GM12878 (cell line): ENCODE measurements around the gene PLD3. TPM values are rescaled to one million over a fixed set of nuclear protein-coding genes. Genes with fewer than 3 reads are reported as not detected.

ENCODE experiments used
- ATAC-seq: fragments of 200-7000 bp; cut with Tn5 transposase; 3 replicates; pipeline ENCODE4 v1.9.1; 2020; ENCODE audit warnings: mild to moderate bottlenecking, moderate library complexity
- BruUV-seq: library from RNA; stranded (reverse); fragments of 400-500 nt; replicated peaks from 2 replicates; lab custom pipeline; 2021; lab: Mats Ljungman, UMichigan
- CTCF ChIA-PET: fragments of 300-600 bp; sonication (Branson Sonifier 250); formaldehyde crosslinking; extraction: SDS; loops from one replicate; lab custom pipeline; 2021; ENCODE audit warnings: inconsistent platforms; lab: Yijun Ruan, JAX
- POLR2A ChIA-PET: fragments of 350-600 bp; formaldehyde crosslinking; extraction: SDS; loops from one replicate; lab custom pipeline; 2021; ENCODE audit warnings: inconsistent platforms; lab: Charles Lee
- RAD21 ChIA-PET: fragments of 300-600 bp; sonication (Branson Sonifier 250); formaldehyde crosslinking; loops from one replicate; lab custom pipeline; 2023; ENCODE audit warnings: antibody characterized with exemption; ENCODE audit not compliant: unreplicated experiment; lab: Charles Lee
- SMC1A ChIA-PET: fragments of 300-600 bp; sonication (Branson Sonifier 250); formaldehyde crosslinking; loops from one replicate; lab custom pipeline; 2023; ENCODE audit not compliant: unreplicated experiment, uncharacterized antibody; lab: Charles Lee
- DNase-seq: peaks from one replicate; pipeline ENCODE4 v3.0.0-alpha.2; 2011; ENCODE audit warnings: low read depth, low spot score
- FAIRE-seq: peaks from 3 replicates; lab custom pipeline; 2011; peaks lifted over from hg19 to GRCh38; lab: Jason Lieb, UNC
- H2AFZ ChIP-seq: 2 replicates; pipeline ENCODE4 v1.6.0; 2011; ENCODE audit warnings: low read depth, low read length, control low read depth; ENCODE audit not compliant: control insufficient read depth
- H3K27ac ChIP-seq: 2 replicates; pipeline ENCODE4 v1.5.1; 2011; ENCODE audit warnings: control low read depth; ENCODE audit not compliant: control insufficient read depth, insufficient read depth
- H3K27me3 ChIP-seq, 2 experiments: replicated peaks in 1 of 2; 2 replicates each; pipeline versions ENCODE4 v1.6.0 to v1.6.1; 2011; ENCODE audit warnings: low read length in 1 of 2; ENCODE audit not compliant: control insufficient read depth in 2 of 2, insufficient read depth in 2 of 2
- H3K36me3 ChIP-seq, 2 experiments: 2 replicates each; pipeline ENCODE4 v1.5.1; 2011; ENCODE audit warnings: low read length in 1 of 2; ENCODE audit not compliant: control insufficient read depth in 2 of 2, insufficient read depth in 2 of 2
- H3K4me1 ChIP-seq: 2 replicates; pipeline ENCODE4 v1.6.1; 2011; ENCODE audit warnings: mild to moderate bottlenecking, low read length, moderate library complexity, mixed read lengths; ENCODE audit not compliant: control insufficient read depth, insufficient read depth
- H3K4me2 ChIP-seq: 2 replicates; pipeline ENCODE4 v1.6.0; 2011; ENCODE audit warnings: control low read depth; ENCODE audit not compliant: control insufficient read depth, insufficient read depth
- H3K4me3 ChIP-seq: fragments of 200-600 bp; sonication (generic); 2 replicates; pipeline ENCODE4 v1.5.1; 2016
- H3K79me2 ChIP-seq: 2 replicates; pipeline ENCODE4 v1.6.0; 2011; ENCODE audit warnings: low read length; ENCODE audit not compliant: control insufficient read depth, insufficient read depth
- H3K9ac ChIP-seq: 2 replicates; pipeline ENCODE4 v1.8.0; 2011; ENCODE audit warnings: low read length, control low read depth, mixed read lengths; ENCODE audit not compliant: control insufficient read depth, insufficient read depth
- H3K9me3 ChIP-seq: replicated peaks from 3 replicates; pipeline ENCODE4 v1.5.1; 2011; ENCODE audit warnings: mild to moderate bottlenecking, low read length; ENCODE audit not compliant: control insufficient read depth, insufficient read depth
- H4K20me1 ChIP-seq: 2 replicates; pipeline ENCODE4 v1.6.0; 2011; ENCODE audit not compliant: control insufficient read depth, insufficient read depth
- SMC3 ChIP-seq: IDR thresholded peaks from 2 replicates; pipeline ENCODE4 v1.6.1; 2011; ENCODE audit warnings: low read length, improper control_type of control experiment, borderline replicate concordance
- ZNF274 ChIP-seq: IDR thresholded peaks from one replicate; pipeline ENCODE4 v1.8.0; 2011; ENCODE audit not compliant: insufficient read length, insufficient read depth
- WGBS: methylation state at CpG from one replicate; pipeline ENCODE4 v1.1.6; 2016; ENCODE audit warnings: low lambda C conversion rate; ENCODE audit not compliant: insufficient replicate concordance, insufficient coverage; ENCODE audit errors: missing lambda C conversion rate; 5-methylcytosine and 5-hydroxymethylcytosine counted together
- in situ Hi-C: fragments of 300-500 bp; cut with MboI; formaldehyde crosslinking; loops from 9 replicates; pipeline ENCODE4 v1.14.3; 2018; ENCODE audit warnings: mixed read lengths
- intact Hi-C: fragments of 100-400 bp; cut with micrococcal nuclease; formaldehyde crosslinking; loops from one replicate; pipeline ENCODE4 v1.14.2; 2022; ENCODE audit not compliant: unreplicated experiment
- polyA plus RNA-seq, 11 experiments: library from polyadenylated mRNA; depleted of rRNA in 4 of 11; unstranded in 6 of 11; stranded (reverse) in 5 of 11; fragments of >200 nt; fragmentation: Nextera tagmentation in 4 of 11; fragmentation: Illumina TruSeq in 1 of 11; extraction: Ambion mirVana in 4 of 11; extraction: Trizol in 1 of 11; gene quantifications; 1 replicate in 1 of 11; 2 replicates in 10 of 11; pipeline versions ENCODE4 v1.2.1 to v1.2.3, GENCODE V29; 2011 to 2016; ENCODE audit warnings: inconsistent platforms in 2 of 11, missing spikeins in 2 of 11, low read depth in 1 of 11
- total RNA-seq, 4 experiments: library from RNA; depleted of rRNA in 3 of 4; stranded (reverse); fragments of >200 nt in 3 of 4; fragmentation: Illumina TruSeq in 1 of 4; extraction: Trizol in 1 of 4; gene quantifications; 2 replicates each; pipeline versions ENCODE4 v1.2.1 to v1.2.3, GENCODE V29; 2013 to 2021
- TF ChIP-seq, protein P1 (sequence below): fragments of 450-650 bp; IDR thresholded peaks from 2 replicates; pipeline ENCODE4 v1.6.1; 2018; ENCODE audit warnings: borderline replicate concordance, mild to moderate bottlenecking; ENCODE audit not compliant: partially characterized antibody

PLD3 gene
- total and polyA plus RNA-seq, 10 of the 15 experiments (the other 5 are each of a cell fraction or from before 2014, with no cell fraction given) = 1.3 to 134 (median 72.7) TPM

- TF ChIP-seq, protein P1, sequence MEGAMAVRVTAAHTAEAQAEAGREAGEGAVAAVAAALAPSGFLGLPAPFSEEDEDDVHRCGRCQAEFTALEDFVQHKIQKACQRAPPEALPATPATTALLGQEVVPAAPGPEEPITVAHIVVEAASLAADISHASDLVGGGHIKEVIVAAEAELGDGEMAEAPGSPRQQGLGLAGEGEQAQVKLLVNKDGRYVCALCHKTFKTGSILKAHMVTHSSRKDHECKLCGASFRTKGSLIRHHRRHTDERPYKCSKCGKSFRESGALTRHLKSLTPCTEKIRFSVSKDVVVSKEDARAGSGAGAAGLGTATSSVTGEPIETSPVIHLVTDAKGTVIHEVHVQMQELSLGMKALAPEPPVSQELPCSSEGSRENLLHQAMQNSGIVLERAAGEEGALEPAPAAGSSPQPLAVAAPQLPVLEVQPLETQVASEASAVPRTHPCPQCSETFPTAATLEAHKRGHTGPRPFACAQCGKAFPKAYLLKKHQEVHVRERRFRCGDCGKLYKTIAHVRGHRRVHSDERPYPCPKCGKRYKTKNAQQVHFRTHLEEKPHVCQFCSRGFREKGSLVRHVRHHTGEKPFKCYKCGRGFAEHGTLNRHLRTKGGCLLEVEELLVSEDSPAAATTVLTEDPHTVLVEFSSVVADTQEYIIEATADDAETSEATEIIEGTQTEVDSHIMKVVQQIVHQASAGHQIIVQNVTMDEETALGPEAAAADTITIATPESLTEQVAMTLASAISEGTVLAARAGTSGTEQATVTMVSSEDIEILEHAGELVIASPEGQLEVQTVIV = no peak
- no peak for TF ChIP-seq ZNF274
Measured at GRCh38 chr19:40419066-40419612, 70.6 kb downstream of the PLD3 start (continued).

DNA sequence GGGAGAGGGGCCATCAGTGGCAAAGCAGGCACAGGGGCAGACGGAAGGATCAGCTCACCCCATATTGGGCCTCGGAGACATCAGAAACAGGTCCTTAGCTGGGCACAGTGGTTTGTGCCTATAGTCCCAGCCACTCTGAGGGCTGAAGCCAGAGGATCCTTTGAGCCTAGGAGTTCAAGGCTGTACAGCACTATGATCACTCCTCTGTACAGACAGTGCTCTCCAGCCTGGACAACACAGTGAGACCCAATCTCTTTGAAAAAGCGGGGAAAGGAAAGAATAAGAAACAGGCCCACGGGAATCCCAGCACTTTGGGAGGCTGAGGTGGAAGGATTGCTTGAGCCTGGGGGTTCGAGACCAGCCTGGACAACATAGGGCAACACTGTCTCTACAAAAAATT, 71.3 kb downstream of the PLD3 start:
- Histone ChIP-seq H3K9ac (no peak overlapping the region), H3K27ac (no peak overlapping the region), H3K27me3 (no peaks in the 10 kb centered on the region), H3K4me1 (peaks cover 22% of the 10 kb centered on the region), H4K20me1 (no peaks in the 10 kb centered on the region), H3K36me3 (peaks cover 0 to 6% of the 10 kb centered on the region in 2 experiments; a peak in 2 of 4 replicates), H3K4me3 (no peak overlapping the region), H3K79me2 (peaks cover 22% of the 10 kb centered on the region), H2AFZ (no peak overlapping the region), H3K4me2 (no peak overlapping the region), H3K9me3 (no peaks in the 10 kb centered on the region)
- ChIA-PET RAD21 (interaction anchor here (0.6 to 2.7 kb wide), 7 partner anchors 8 to 115 kb away, joined by 5 to 35 read pairs (median 15); partner anchors contain the start of genes BLVRB and SERTAD3), CTCF (interaction anchor here (1.2 to 7.1 kb wide), 13 partner anchors 9 to 184 kb away, joined by 3 to 67 read pairs (median 8); partner anchors contain the start of genes BLVRB, C19orf47, PLD3 and SERTAD3), SMC1A (interaction anchor here (0.7 to 2.3 kb wide), 12 partner anchors 8 to 114 kb away, joined by 3 to 35 read pairs (median 6); partner anchors contain the start of genes BLVRB and SERTAD3), POLR2A (interaction anchor here (0.6 to 5.5 kb wide), 10 partner anchors 9 to 24 kb away, joined by 3 to 55 read pairs (median 8); partner anchors contain the start of gene SERTAD3)
- ATAC-seq (no peak), DNase-seq (no peak), FAIRE-seq (no peak)
- WGBS = 88% methylated on average over 5 of the region's 5 CpGs
- no peak for TF ChIP-seq SMC3
- no TSS peak for BruUV-seq
- intact Hi-C loops = loop anchor here (5.0 kb wide), 1 partner anchor 62 kb away; no protein-coding TSS in a partner anchor
- in situ Hi-C loops = no loop called here
